Occipital lobe (tissue), 2 donors: ENCODE data around the gene PPP1R26. TPM values are rescaled to one million over a fixed set of nuclear protein-coding genes. Genes with fewer than 3 reads are reported as not detected.

ENCODE experiments used
- DNase-seq: peaks from one replicate; lab custom pipeline; 2025; lab: John Stamatoyannopoulos, UW
- total RNA-seq: library from RNA; depleted of rRNA; stranded (reverse); fragments of >200 nt; gene quantifications from one replicate; pipeline ENCODE4 v1.2.3, GENCODE V29; 2014

PPP1R26 gene
- total RNA-seq, 1 donor from 2014 or later, result 38.5 TPM

GRCh38 chr9:135488013-135488330 is 8.4 kb downstream of the PPP1R26 start:
- DNase-seq, result no peak

GRCh38 chr9:135488527-135488926 is 8.9 kb downstream of the PPP1R26 start:
- no peak for DNase-seq

- no peak for DNase-seq
Observed at GRCh38 chr9:135489188-135489906, 9.8 kb downstream of the PPP1R26 start.

- DNase-seq, result no peak
Observed at GRCh38 chr9:135490166-135490870, 10.7 kb downstream of the PPP1R26 start.

GRCh38 chr9:135490980-135491464 is 11.4 kb downstream of the PPP1R26 start:
- no peak for DNase-seq

GRCh38 chr9:135491764-135492163 is 12.2 kb downstream of the PPP1R26 start:
- DNase-seq, result no peak

- DNase-seq, result no peak
Observed at GRCh38 chr9:135492886-135493669, 13.5 kb downstream of the PPP1R26 start.

GRCh38 chr9:135494791-135495559 is 15.4 kb downstream of the PPP1R26 start:
- DNase-seq, result no peak

GRCh38 chr9:135498381-135499126 is 19.0 kb downstream of the PPP1R26 start:
- no peak for DNase-seq

GRCh38 chr9:135499326-135500070 is 19.9 kb downstream of the PPP1R26 start:
- peak; percentile 90 for DNase-seq

GRCh38 chr9:135500071-135500524 is 20.5 kb downstream of the PPP1R26 start:
- DNase-seq, result no peak

GRCh38 chr9:135500525-135501260 is 21.1 kb downstream of the PPP1R26 start, which contains the start of gene MRPS2:
Gene MRPS2 (plus strand): TSS chr9:135500682. CDS start chr9:135500711, 29 bp downstream.
- peak; percentile 87 for DNase-seq

- no peak for DNase-seq
Observed at GRCh38 chr9:135501261-135502167, 21.9 kb downstream of the PPP1R26 start.

GRCh38 chr9:135502168-135502872 is 22.7 kb downstream of the PPP1R26 start:
- DNase-seq, result no peak

GRCh38 chr9:135502873-135503321 is 23.3 kb downstream of the PPP1R26 start:
- no peak for DNase-seq

- no peak for DNase-seq
Observed at GRCh38 chr9:135503371-135504261, 24.0 kb downstream of the PPP1R26 start.
